LNCAP (cell line): ENCODE measurements around the gene WDR19.

Source experiments
- CTCF ChIP-seq: fragments of 450-650 bp; IDR thresholded peaks from 2 replicates; pipeline ENCODE4 v1.5.1; 2017; ENCODE audit warnings: mild to moderate bottlenecking

The WDR19 gene

GRCh38 chr4:39285853-39286252 lies 103.5 kb downstream of the WDR19 start:
- TF ChIP-seq CTCF: no peak

- no peak for TF ChIP-seq CTCF
These were observed 103.9 kb downstream of the WDR19 start for GRCh38 chr4:39286263-39286662.

GRCh38 chr4:39287223-39287622 lies 104.9 kb downstream of the WDR19 start:
- no peak for TF ChIP-seq CTCF

GRCh38 chr4:39291686-39292085 lies 109.4 kb downstream of the WDR19 start:
- no peak for TF ChIP-seq CTCF

- no peak for TF ChIP-seq CTCF
These were observed 113.5 kb downstream of the WDR19 start for GRCh38 chr4:39295784-39296183.

GRCh38 chr4:39302901-39303300 lies 120.6 kb downstream of the WDR19 start:
- no peak for TF ChIP-seq CTCF

GRCh38 chr4:39303871-39304270 lies 121.5 kb downstream of the WDR19 start:
- no peak for TF ChIP-seq CTCF

GRCh38 chr4:39304651-39305050 lies 122.3 kb downstream of the WDR19 start:
- no peak for TF ChIP-seq CTCF
